WERI-Rb-1 (cell line): Measurements from ENCODE around the gene STYK1.
"Not testable (repeated sequence)": the region's sequence is repeated elsewhere in the genome, so short reads cannot be mapped to it uniquely, and the experiment has no call there.

ENCODE experiments used
- DNase-seq: peaks from one replicate; pipeline ENCODE4 v3.0.0-alpha.2; 2020
- H3K27ac ChIP-seq: fragments of 250-450 bp; sonication (Bioruptor Pico); 2 replicates; pipeline ENCODE4 v1.5.1; 2020; ENCODE audit warnings: mild to moderate bottlenecking, moderate library complexity
- H3K27me3 ChIP-seq: fragments of 250-450 bp; sonication (Bioruptor Pico); 2 replicates; pipeline ENCODE4 v1.5.1; 2021; ENCODE audit warnings: mild to moderate bottlenecking, low read depth, moderate library complexity; ENCODE audit not compliant: insufficient read depth, severe bottlenecking
- H3K36me3 ChIP-seq: fragments of 250-450 bp; sonication (Bioruptor Pico); 2 replicates; pipeline ENCODE4 v1.5.1; 2020; ENCODE audit warnings: mild to moderate bottlenecking, moderate library complexity
- H3K4me3 ChIP-seq: 2 replicates; pipeline ENCODE4 v1.5.1; 2011; ENCODE audit warnings: low read depth, mild to moderate bottlenecking, control low read depth, low read length
- H3K9me3 ChIP-seq: fragments of 250-450 bp; sonication (Bioruptor Pico); 2 replicates; pipeline ENCODE4 v1.5.1; 2021; ENCODE audit warnings: mild to moderate bottlenecking, moderate library complexity; ENCODE audit not compliant: severe bottlenecking
- TF ChIP-seq, protein P1 (sequence below): IDR thresholded peaks from 2 replicates; pipeline ENCODE4 v1.5.1; 2011; ENCODE audit warnings: low read depth, mild to moderate bottlenecking, control low read depth, inconsistent platforms, low read length

The STYK1 gene

DNA sequence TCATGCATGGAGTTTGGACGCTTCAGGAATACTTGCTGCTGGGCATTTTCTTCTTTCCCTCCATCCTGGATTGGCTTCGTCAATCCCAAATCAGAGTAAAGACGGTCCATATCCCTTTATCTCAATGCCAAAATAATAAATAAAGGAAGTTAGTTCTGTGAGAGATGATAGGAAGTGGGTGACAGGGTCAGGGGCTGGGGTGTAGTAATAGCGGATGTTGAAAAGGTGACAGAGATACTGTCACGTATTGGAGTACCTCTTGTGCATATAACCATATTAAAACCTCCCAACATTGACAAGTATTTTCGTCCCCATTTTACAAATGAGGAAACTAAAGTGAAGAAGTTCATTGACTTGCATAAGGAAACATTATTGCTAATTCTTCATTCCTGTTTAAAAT lies 72.9 kb downstream of the STYK1 start:
- H3K9me3 ChIP-seq: no peaks in the 10 kb centered on the region
- H3K4me3 ChIP-seq: no peak overlapping the region
- DNase-seq: no peak
- peaks cover 4% of the 10 kb centered on the region; the same call in 1 of the 2 replicates for H3K36me3 ChIP-seq
- TF ChIP-seq, protein P1, sequence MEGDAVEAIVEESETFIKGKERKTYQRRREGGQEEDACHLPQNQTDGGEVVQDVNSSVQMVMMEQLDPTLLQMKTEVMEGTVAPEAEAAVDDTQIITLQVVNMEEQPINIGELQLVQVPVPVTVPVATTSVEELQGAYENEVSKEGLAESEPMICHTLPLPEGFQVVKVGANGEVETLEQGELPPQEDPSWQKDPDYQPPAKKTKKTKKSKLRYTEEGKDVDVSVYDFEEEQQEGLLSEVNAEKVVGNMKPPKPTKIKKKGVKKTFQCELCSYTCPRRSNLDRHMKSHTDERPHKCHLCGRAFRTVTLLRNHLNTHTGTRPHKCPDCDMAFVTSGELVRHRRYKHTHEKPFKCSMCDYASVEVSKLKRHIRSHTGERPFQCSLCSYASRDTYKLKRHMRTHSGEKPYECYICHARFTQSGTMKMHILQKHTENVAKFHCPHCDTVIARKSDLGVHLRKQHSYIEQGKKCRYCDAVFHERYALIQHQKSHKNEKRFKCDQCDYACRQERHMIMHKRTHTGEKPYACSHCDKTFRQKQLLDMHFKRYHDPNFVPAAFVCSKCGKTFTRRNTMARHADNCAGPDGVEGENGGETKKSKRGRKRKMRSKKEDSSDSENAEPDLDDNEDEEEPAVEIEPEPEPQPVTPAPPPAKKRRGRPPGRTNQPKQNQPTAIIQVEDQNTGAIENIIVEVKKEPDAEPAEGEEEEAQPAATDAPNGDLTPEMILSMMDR: no peak
- no peaks in the 10 kb centered on the region for H3K27me3 ChIP-seq
- H3K27ac ChIP-seq: no peak overlapping the region

DNA sequence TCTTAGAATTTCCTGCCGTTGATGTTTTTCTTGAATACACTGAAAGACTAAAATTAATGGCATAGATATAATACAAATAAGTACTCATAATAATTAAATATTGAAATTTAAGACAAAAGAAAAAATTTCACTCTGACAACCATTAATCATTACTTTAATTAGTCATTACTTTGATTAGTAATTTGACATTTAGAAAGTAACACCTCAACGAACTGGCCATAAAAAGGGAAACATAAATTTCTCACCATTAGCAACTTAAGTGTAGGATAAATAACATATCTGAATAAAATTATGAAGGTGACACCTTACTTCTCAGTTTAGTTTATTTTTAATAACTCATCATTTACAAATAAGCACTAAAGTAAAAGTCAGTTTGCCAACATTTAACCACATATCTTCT lies 78.0 kb downstream of the STYK1 start:
- H3K27me3 ChIP-seq: no peaks in the 10 kb centered on the region
- DNase-seq: no peak
- no peaks in the 10 kb centered on the region for H3K9me3 ChIP-seq
- TF ChIP-seq, protein P1: no peak
- no peak overlapping the region for H3K27ac ChIP-seq
- peaks cover 2% of the 10 kb centered on the region; the same call in 1 of the 2 replicates for H3K36me3 ChIP-seq
- no peak overlapping the region for H3K4me3 ChIP-seq

DNA sequence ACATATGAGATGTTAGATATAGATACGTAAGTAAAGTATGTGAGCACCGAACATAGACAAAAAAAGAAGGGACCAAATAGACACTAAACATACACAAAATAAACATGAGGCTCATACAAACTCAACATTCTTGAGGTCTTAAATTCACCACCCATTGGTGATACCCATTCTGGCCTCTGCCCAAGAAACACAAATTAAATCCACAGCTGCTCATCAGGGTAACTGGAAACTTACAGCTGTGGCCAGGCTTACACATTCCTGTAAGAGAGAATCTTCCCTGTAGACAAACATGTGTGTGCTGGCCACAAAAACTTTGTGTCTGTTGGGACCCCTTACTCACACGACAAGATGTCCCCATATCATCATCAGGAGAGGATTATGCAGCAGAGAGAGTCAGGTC lies 82.9 kb downstream of the STYK1 start:
- H3K36me3 ChIP-seq: peaks cover 2% of the 10 kb centered on the region; the same call in 1 of the 2 replicates
- H3K4me3 ChIP-seq: no peak overlapping the region
- H3K27ac ChIP-seq: no peak overlapping the region
- H3K9me3 ChIP-seq: no peaks in the 10 kb centered on the region
- DNase-seq: no peak
- H3K27me3 ChIP-seq: no peaks in the 10 kb centered on the region
- TF ChIP-seq, protein P1: no peak

DNA sequence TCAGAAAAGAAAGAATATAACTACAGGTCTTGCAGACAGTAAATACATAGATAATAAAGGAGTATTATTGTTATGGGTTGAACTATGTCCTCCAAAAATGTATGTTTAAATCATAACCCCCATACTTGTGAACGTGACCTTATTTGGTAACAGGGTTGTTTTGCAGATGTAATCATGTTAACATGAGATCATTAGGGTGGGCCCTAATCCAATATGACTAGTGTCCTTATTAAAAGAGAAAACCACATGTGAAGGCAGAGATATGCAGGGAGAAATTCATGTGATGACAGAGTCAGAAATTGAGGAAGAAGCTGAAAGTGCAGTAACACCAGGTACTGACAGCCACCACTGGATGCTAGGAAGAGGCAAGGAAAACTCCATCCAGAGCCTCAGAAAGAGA lies 89.4 kb downstream of the STYK1 start:
- Histone ChIP-seq H3K4me3 (no peak overlapping the region), H3K9me3 (no peaks in the 10 kb centered on the region), H3K36me3 (peaks cover 6% of the 10 kb centered on the region; the same call in 1 of the 2 replicates), H3K27ac (no peak overlapping the region), H3K27me3 (no peaks in the 10 kb centered on the region)
- no peak for DNase-seq
- TF ChIP-seq, protein P1: no peak

DNA sequence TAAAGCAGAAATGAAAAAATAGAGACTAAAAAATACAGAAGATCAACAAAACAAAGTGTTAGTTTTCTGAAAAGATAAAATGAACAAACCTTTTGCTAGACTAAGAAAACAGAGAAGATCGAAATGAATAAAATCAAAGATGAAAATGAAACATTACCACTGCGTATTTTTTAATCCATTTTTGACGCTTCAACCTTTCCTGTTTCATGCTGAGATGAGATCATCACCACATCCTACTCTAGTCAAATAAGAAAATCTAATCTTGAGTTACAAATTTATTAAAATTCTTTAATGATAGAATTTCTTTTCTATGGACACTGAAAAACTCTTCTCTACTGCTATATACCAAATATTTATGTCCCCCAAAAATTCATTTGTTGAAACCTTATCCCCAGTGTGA lies 91.1 kb downstream of the STYK1 start:
- no peaks in the 10 kb centered on the region for H3K27me3 ChIP-seq
- TF ChIP-seq, protein P1: no peak
- H3K4me3 ChIP-seq: no peak overlapping the region
- no peaks in the 10 kb centered on the region for H3K9me3 ChIP-seq
- H3K36me3 ChIP-seq: peaks cover 6% of the 10 kb centered on the region; the same call in 1 of the 2 replicates
- H3K27ac ChIP-seq: no peak overlapping the region
- DNase-seq: no peak

DNA sequence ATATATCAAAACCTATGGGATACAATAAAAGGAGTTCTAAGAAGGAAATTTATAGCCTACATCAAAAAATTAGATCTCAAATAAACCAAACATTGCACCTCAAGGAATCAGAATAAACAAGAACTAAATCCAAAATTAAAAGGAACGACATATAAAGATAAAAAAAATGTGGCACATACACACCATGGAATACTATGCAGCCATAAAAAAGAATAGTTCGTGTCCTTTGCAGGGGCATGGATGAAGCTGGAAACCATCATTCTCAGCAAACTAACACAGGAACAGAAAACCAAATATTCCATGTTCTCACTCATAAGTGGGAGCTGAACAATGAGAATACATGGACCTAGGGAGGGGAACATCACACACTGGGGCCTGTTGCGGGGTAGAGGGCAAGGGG lies 91.7 kb downstream of the STYK1 start:
- H3K27ac ChIP-seq, DNase-seq, H3K9me3 ChIP-seq, H3K27me3 ChIP-seq, H3K4me3 ChIP-seq, H3K36me3 ChIP-seq: not testable (repeated sequence)
